Psoas muscle (tissue), 8 donors: Measurements from ENCODE around the gene GTPBP1. TPM values are rescaled to one million over a fixed set of nuclear protein-coding genes. Genes with fewer than 3 reads are reported as not detected.
A peak's percentile ranks its signal among the peaks of the same experiment; 100 is the strongest.

ENCODE experiments used
- ATAC-seq, 4 donors: fragments of 200-7000 bp; cut with Tn5 transposase; one replicate each; pipeline ENCODE4 v1.9.1; 2020; ENCODE audit warnings: moderate library complexity in 3 of 4, mild to moderate bottlenecking in 2 of 4
- DNase-seq, 2 donors: peaks; one replicate each; pipeline ENCODE4 v3.0.0-alpha.2; 2020
- H3K27ac ChIP-seq: fragments of 200-600 bp; one replicate; pipeline ENCODE4 v1.8.0; 2022
- H3K27me3 ChIP-seq, 3 donors: fragments of 200-600 bp in 1 of 3; one replicate each; pipeline versions ENCODE4 v1.6.1 to v1.8.0; 2013 to 2022; ENCODE audit warnings: low read length in 2 of 3, mild to moderate bottlenecking in 2 of 3, moderate library complexity in 1 of 3; ENCODE audit not compliant: insufficient read depth in 3 of 3
- H3K36me3 ChIP-seq, 2 donors: fragments of 200-600 bp in 1 of 2; one replicate each; pipeline versions ENCODE4 v1.6.1 to v1.8.0; 2013 to 2022; ENCODE audit warnings: low read depth in 1 of 2, mild to moderate bottlenecking in 1 of 2, moderate library complexity in 1 of 2; ENCODE audit not compliant: insufficient read depth in 1 of 2
- H3K4me1 ChIP-seq: fragments of 200-600 bp; one replicate; pipeline ENCODE4 v1.8.0; 2022
- H3K4me3 ChIP-seq: fragments of 200-600 bp; one replicate; pipeline ENCODE4 v1.8.0; 2022; ENCODE audit warnings: mild to moderate bottlenecking
- H3K9me3 ChIP-seq: fragments of 200-600 bp; one replicate; pipeline ENCODE4 v1.8.0; 2022
- WGBS, 3 donors: extraction: QIAGEN DNeasy Blood & Tissue Kit; methylation state at CpG; one replicate each; pipeline versions ENCODE4 v1.1.6 to v1.1.7; 2013; 5-methylcytosine and 5-hydroxymethylcytosine counted together
- intact Hi-C, 2 donors: fragments of 100-400 bp; cut with DNase I; formaldehyde crosslinking; loops; one replicate each; pipeline versions ENCODE4 v1.11.0 to v1.14.2; 2022
- polyA plus RNA-seq, 3 donors: library from polyadenylated mRNA; stranded (reverse); fragments of 200-250 nt; gene quantifications; one replicate each; pipeline ENCODE4 v1.2.3, GENCODE V29; 2013
- total RNA-seq, 4 donors: library from RNA; stranded (reverse); fragmentation: NEBNext Ultra II Directional in 2 of 4; extraction: Animal tissue kit (Norgen Biotek cat#: 25700) in 2 of 4; gene quantifications; one replicate each; pipeline versions ENCODE4 v1.2.1 to v1.2.4, GENCODE V29; 2021 to 2023
- TF ChIP-seq, protein P1 (sequence below): fragments of 200-600 bp; IDR thresholded peaks from one replicate; pipeline ENCODE4 v1.8.0; 2022; ENCODE audit warnings: antibody characterized with exemption
- donor health status: healthy with polysubstance abuse.
- donor health status: DM: no; HTN: no; CAD: no; lungs with moderate emphysema.
- donor health status: Bipolar disorder and iron deficiency.
- donor health status: healthy.
- donor health status: DM: yes; HTN: yes; CAD: no.
- donor health status: DM: no; HTN: no; CAD: no.
- donor health status: DM: no; HTN: no; CAD: no.
- donor health status: DM: yes; HTN: yes; CAD: no.

Gene GTPBP1
- total and polyA plus RNA-seq, 7 donors: 16.4 to 46.1 (median 24.3) TPM

DNA sequence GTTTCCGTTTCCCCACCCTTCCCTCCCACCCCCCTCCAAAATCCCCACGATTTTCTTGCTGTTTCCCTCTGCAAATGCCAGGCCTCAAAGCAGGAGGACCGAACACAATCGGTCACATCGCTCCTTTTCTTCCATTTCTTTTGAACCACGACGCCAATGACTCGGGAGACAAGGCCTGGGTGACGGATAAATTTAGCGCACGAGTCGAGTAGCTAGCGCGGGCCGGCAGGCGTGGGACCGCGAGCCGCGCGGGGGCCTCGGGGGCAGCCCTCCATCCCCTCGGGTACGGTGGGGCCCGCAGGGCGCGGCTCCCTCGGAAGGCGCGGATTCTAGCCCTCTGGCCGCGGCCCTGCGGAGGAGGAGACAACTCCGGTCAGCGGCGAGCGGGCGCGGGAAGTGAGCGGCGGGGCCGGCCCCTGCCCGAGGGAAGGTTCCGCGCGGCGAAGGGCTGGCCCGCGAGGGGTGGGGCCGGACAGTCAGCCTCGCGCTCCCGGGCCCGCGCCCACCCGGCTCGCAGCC, 5.4 kb upstream of the GTPBP1 start:
- TF ChIP-seq, protein P1, sequence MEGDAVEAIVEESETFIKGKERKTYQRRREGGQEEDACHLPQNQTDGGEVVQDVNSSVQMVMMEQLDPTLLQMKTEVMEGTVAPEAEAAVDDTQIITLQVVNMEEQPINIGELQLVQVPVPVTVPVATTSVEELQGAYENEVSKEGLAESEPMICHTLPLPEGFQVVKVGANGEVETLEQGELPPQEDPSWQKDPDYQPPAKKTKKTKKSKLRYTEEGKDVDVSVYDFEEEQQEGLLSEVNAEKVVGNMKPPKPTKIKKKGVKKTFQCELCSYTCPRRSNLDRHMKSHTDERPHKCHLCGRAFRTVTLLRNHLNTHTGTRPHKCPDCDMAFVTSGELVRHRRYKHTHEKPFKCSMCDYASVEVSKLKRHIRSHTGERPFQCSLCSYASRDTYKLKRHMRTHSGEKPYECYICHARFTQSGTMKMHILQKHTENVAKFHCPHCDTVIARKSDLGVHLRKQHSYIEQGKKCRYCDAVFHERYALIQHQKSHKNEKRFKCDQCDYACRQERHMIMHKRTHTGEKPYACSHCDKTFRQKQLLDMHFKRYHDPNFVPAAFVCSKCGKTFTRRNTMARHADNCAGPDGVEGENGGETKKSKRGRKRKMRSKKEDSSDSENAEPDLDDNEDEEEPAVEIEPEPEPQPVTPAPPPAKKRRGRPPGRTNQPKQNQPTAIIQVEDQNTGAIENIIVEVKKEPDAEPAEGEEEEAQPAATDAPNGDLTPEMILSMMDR: no peak
- Histone ChIP-seq H3K27ac (peak overlapping the region; percentile 98), H3K4me1 (peaks cover 52% of the 10 kb centered on the region), H3K27me3 (no peaks in the 10 kb centered on the region), H3K4me3 (peak overlapping the region; percentile 94), H3K9me3 (no peaks in the 10 kb centered on the region), H3K36me3 (peaks cover 4 to 24% of the 10 kb centered on the region in 2 donors)
- intact Hi-C loops: no loop called here
- 0 to 1% (median 0%) methylated on average over 24 to 57 of the region's 57 CpGs for WGBS, 3 donors
- ATAC-seq: peak; percentile 6 to 28 (median 14)
- peak; percentile 79 to 81 for DNase-seq

DNA sequence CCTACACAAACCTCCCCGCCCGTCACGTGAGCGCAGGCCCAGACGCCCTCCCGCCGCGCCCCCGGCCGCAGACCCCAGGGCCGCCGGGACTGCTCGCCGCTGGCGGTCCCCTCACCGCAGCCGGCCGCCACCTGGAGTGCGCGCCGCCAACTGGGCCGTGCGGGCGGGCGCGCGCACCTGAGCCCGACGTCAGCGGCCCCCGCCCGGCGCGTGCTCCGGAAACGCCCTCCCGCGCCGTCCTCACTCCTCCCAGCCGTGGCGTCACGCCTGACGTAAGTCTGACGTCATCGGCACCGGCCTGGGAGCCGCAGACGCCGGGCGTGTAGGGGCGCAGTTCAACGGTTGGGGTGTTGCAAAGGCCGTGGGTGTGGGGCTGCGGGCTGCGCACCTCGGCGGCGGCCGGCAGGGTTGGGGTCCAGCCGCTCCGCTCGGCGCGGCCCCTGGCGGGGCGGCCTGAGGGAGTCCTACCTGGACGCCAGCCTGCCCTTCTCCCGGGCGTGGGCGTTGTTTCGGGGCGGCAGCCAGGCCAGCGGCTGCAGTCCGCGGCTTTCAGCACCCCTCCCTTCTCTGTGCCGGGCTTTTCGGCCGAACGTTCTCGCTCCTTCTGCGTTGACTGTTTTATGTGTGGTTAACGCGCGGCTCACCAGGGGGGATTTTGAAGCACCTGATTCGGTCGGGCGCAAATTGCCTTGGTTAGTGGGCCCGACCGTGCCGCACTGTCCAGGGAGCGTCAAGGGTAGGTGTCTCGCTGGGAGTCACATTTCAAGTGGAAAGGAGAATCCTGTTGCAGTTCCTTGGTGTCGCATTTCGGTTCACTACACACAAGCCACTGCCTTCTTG, 4.7 kb upstream of the GTPBP1 start, which contains the start of gene JOSD1:
TSS of gene JOSD1 (minus strand) at position 155 of the 840 bp plus-strand sequence. CDS start 956 bp downstream, outside the sequence.
- intact Hi-C loops: no loop called here
- peaks cover 52% of the 10 kb centered on the region for H3K4me1 ChIP-seq
- 1% methylated on average over 55 to 94 of the region's 94 CpGs for WGBS, 3 donors

DNA sequence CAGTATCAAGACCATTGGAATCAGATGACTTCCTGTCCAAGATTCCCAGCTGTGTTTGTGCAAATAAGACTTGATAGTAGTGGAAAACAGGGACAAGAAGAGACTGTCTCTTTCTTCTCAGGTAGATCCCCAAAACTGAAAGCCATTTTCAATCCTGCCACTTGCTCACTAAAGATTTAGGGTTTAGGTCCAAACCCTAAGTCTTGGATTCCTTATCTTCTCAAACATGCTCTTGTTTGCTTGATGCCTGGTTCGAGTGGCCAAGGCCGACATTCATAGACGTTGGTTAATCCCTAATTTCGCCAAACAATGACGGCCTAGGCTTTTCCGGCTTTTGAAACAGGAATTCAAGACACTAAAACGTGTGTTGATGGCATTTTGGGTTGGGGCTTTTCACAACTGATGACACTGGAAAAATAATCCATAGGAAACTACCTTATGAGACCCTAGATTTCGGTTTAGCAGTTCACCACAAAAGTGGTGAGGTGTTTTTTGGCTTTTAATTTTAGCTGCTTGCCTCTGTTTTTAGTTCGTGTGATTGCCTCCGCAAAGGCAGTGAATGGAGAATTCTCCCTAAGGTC, 1.0 kb upstream of the GTPBP1 start:
- TF ChIP-seq, protein P1: no peak
- 8 to 10% (median 10%) methylated on average over 10 of the region's 10 CpGs for WGBS, 3 donors
- intact Hi-C loops: no loop called here
- peaks cover 37% of the 10 kb centered on the region for H3K4me1 ChIP-seq
- no peak for ATAC-seq
- no peak for DNase-seq
- H3K9me3 ChIP-seq: no peaks in the 10 kb centered on the region
- no peaks in the 10 kb centered on the region for H3K27me3 ChIP-seq
- H3K27ac ChIP-seq: peak overlapping the region; percentile 89
- peaks cover 0 to 8% of the 10 kb centered on the region in 2 donors for H3K36me3 ChIP-seq
- peak overlapping the region; percentile 55 for H3K4me3 ChIP-seq

More for the DNA sequence above, 4.7 kb upstream of the GTPBP1 start, which contains the start of gene JOSD1:
- DNase-seq: peak; percentile 95 to 97
- Histone ChIP-seq H3K36me3 (peaks cover 4 to 21% of the 10 kb centered on the region in 2 donors), H3K4me3 (peak within 1 kb of the TSS; percentile 94), H3K27me3 (no peaks in the 10 kb centered on the region), H3K27ac (peak within 1 kb of the TSS; percentile 98), H3K9me3 (no peaks in the 10 kb centered on the region)
- TF ChIP-seq, protein P1: no peak
- peak; percentile 67 to 71 (median 69) for ATAC-seq

DNA sequence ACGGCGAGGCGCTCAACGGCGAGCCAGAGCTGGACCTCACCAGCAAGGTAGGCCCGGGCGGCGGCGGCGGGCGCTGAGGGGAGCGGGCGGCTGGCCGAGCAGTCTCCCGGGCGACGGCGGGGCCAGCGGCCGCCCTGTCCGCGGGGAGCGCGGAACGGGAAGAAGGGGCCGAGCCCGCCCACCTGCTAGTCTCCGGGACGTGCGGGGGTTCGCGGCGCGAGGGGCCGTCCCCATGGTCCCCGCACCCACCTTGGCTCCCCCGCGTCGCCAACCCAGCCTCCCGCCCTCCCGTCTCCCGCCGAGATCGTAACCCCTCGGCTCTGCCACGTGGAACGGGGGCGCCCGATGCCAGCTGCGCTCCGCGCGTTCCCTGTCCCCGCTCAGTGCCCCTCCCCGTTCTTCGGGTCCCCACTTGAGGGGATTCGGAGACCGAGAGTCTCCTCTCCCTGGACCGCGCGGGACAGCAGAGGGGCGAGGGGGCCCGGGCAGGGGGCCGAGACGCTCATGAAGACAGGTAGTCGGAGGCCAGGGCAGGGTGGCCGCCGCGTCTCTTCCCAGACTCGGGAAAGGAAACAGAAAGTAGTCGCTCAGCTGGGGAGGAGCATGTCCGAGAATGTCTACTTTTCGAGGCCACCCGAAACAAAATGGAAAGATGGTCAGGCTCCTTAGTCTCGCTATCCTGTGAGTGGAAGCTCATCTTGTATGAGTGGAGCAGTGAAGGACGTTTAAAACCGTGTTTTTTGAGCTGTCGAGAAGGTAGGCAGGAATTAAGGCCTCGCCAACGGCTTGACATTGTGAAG, 557 bp downstream of the GTPBP1 start:
- no peaks in the 10 kb centered on the region for H3K27me3 ChIP-seq
- peaks cover 37% of the 10 kb centered on the region for H3K4me1 ChIP-seq
- peak overlapping the region; percentile 98 for H3K4me3 ChIP-seq
- no peaks in the 10 kb centered on the region for H3K9me3 ChIP-seq
- peak; percentile 3 to 21 (median 12) for ATAC-seq
- peak; percentile 53 to 77 for DNase-seq
- TF ChIP-seq, protein P1: no peak
- peaks cover 0 to 23% of the 10 kb centered on the region in 2 donors for H3K36me3 ChIP-seq
- WGBS, 3 donors: 0 to 1% (median 1%) methylated on average over 44 to 80 of the region's 80 CpGs
- peak overlapping the region; percentile 98 for H3K27ac ChIP-seq
- intact Hi-C loops: no loop called here
